Activated CD4-positive, alpha-beta T cell treated with anti-CD3 and anti-CD28 coated beads, Interleukin-2, amount 50 U/mL, for 1 hour (primary cell): ENCODE data around the gene DDX27.

Experiments
- DNase-seq: peaks from one replicate; pipeline ENCODE4 v3.0.0-alpha.2; 2020

The DDX27 gene

GRCh38 chr20:49292010-49292409, 72.8 kb downstream of the DDX27 start:
- DNase-seq, result no peak

GRCh38 chr20:49293122-49293521, 73.9 kb downstream of the DDX27 start:
- DNase-seq, result no peak
